ENCODE measurements around the gene PTPRE. TPM values are rescaled to one million over a fixed set of nuclear protein-coding genes. Genes with fewer than 3 reads are reported as not detected.

The PTPRE gene
- total RNA-seq, 4 donors from 2014 or later: 17.4 to 23.0 (median 20.1) TPM

DNA sequence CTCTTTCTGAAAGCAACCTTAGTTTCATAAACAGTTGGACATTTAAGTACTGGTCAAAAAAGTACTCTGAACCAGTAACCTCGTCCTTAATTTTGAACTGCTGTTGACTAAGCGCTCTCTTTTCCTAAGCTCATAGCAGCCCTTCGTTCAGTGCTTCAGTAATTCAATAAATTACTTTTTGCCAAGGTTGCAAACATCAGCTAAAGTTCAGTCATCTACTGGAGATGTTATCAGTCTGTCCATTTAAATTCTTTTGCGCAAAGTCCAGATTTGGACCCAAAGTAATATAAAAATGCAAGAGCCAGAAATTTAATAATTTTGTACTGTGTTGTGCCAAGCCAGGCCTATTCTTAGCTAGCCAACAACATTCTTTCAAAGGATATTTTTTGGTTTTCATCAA is 8.4 kb downstream of the PTPRE start:
- 92 to 95% methylated on average over 4 of the region's 4 CpGs for WGBS, 2 donors
- intact Hi-C loops (cut with DNase I; ENCODE audit: low total_unique reads): no loop called here

DNA sequence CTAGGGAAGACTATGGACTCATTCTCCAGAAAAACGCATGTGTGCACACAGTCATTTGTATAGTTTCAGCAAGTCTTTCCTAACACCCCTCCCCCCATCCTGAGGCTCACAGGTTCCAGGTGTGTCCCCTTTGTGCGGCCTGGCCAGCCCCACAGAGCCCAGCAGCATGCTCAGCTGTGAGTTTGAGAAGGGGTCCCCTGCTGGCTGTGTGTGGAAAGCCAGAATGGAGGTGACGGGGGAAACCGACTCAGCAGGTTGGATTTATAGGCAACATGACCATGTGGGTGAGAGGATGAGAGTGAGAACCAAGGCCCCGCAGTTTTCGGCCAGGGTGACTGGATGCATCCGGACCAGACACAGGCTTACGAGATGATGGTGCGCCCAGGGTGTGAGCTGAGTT is 9.9 kb downstream of the PTPRE start:
- H3K4me3 ChIP-seq (ENCODE audit: low read depth, poor library complexity, severe bottlenecking): no peak overlapping the region
- TF ChIP-seq CTCF (IDR thresholded peaks at IDR 0.05): no peak
- no peak for TF ChIP-seq POLR2A (IDR thresholded peaks at IDR 0.05)
- no peak for DNase-seq (ENCODE audit: low spot score in 2 of 2)
- WGBS, 2 donors: 84 to 90% methylated on average over 9 of the region's 9 CpGs
- intact Hi-C loops (cut with DNase I; ENCODE audit: low total_unique reads): no loop called here

More for the DNA sequence above, 8.4 kb downstream of the PTPRE start:
- TF ChIP-seq POLR2A (IDR thresholded peaks at IDR 0.05): no peak
- TF ChIP-seq CTCF (IDR thresholded peaks at IDR 0.05): no peak
- no peak for DNase-seq (ENCODE audit: low spot score in 2 of 2)
- H3K4me3 ChIP-seq (ENCODE audit: low read depth, poor library complexity, severe bottlenecking): no peak overlapping the region

DNA sequence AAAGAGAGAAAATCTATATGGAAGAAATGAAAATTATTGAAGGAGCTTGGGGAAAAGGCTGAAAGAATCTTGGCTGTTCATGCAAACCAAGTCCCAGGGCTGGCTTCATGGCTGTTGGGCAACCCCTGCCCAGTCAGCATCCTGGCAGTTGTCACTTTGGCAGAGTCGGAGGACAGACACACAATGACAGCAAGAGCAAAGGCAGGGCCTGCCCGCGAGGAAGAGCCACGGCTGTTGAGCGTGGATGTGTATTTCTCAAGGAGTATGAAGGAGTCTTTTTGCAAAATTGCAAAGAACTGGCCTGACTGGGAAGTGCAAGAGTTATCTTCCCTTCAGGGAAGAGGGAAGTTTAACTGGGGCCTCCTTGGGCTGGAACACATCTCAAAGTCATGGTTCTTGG is 11.7 kb downstream of the PTPRE start:
- intact Hi-C loops (cut with DNase I; ENCODE audit: low total_unique reads): no loop called here
- DNase-seq (ENCODE audit: low spot score in 2 of 2): peak in 1 of 2 donors; percentile 82
- no peak overlapping the region for H3K4me3 ChIP-seq (ENCODE audit: low read depth, poor library complexity, severe bottlenecking)
- TF ChIP-seq CTCF (IDR thresholded peaks at IDR 0.05) (no peak), POLR2A (IDR thresholded peaks at IDR 0.05) (no peak)
- WGBS, 2 donors: 88 to 91% methylated on average over 5 of the region's 5 CpGs

DNA sequence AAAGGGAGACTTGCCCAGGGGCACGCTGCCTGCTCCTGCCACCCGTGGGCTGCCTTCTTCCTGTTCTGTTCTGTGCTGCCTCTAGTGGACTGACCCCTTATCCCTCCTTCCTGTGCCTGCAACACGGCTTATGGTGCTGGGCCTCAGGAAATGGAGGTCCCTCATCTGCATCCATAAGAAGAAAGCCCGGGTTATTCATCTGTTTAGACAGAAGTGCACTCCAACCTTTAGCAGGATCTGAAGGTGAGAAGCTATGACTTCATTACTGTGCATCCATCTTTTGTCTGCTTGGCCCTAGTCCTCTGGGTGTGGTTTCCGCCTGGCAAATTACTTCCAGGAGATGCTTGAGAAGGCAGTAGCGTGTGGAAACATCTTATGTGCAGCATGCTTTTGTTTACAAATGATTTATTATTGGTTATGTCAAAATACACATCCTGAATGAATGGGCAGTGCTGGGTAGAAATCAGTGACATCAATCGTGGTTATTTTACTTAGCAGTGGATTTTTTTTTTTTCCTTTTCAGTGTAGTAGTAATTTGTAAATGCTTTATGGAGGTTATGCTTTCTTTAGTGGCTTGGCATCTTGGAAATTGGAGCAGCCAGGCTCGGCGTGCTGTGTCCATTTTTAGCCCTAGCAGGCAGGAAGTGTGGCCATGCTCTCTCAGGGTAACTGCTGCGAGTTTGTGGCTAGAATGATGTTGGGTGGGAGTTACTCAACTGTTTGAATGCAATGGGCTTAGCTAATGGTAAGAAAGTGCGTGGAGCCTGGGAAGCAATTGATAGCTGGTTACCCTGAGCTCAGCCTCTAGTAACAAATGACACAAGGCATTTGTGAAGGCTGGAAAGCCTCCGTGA is 12.7 kb downstream of the PTPRE start:
- H3K4me3 ChIP-seq (ENCODE audit: low read depth, poor library complexity, severe bottlenecking): no peak overlapping the region
- WGBS, 2 donors: 36 to 38% methylated on average over 12 of the region's 12 CpGs
- intact Hi-C loops (cut with DNase I; ENCODE audit: low total_unique reads): no loop called here

GRCh38 chr10:127920306-127921074 is 13.6 kb downstream of the PTPRE start:
- intact Hi-C loops (cut with DNase I; ENCODE audit: low total_unique reads): no loop called here
- DNase-seq (ENCODE audit: low spot score in 2 of 2): no peak
- 73 to 75% methylated on average over 10 of the region's 11 CpGs for WGBS, 2 donors
- H3K4me3 ChIP-seq (ENCODE audit: low read depth, poor library complexity, severe bottlenecking): no peak overlapping the region
- TF ChIP-seq POLR2A (IDR thresholded peaks at IDR 0.05) (no peak), CTCF (IDR thresholded peaks at IDR 0.05) (no peak)

More for the DNA sequence above, 12.7 kb downstream of the PTPRE start:
- TF ChIP-seq POLR2A (IDR thresholded peaks at IDR 0.05): no peak
- no peak for TF ChIP-seq CTCF (IDR thresholded peaks at IDR 0.05)
- peak in 1 of 2 donors; percentile 81 for DNase-seq (ENCODE audit: low spot score in 2 of 2)

All from lower leg skin (tissue), 4 donors.